ENCODE measurements around the gene TRMT11. TPM values are rescaled to one million over a fixed set of nuclear protein-coding genes. Genes with fewer than 3 reads are reported as not detected.

The TRMT11 gene
- total RNA-seq, 2 experiments from 2014 or later = 21.6 to 22.5 TPM

DNA sequence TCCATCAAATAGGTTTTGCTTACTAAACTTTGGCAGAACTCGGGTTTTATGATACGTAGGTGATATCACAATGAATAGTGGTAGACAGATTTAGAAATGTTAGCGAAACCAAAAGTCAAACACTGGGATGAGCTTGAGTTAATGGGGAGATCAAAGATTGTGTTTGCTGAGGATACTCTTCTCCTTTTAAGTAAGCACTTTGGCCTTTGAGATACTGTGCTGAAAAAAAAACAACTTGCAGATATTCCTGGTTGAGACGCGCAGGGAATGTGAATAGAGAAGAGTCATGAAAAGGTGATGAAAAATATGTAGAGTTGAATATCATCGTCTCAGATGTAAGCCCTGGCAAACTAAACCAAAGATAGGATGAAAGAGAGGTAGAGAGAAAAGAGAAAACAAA lies 48.3 kb downstream of the TRMT11 start:
- H3K27me3 Mint-ChIP-seq = no peaks in the 10 kb centered on the region
- Histone ChIP-seq H3K9me3 (ENCODE audit: control insufficient read depth in 1 of 2, insufficient read depth in 1 of 2, low read length in 2 of 2) (no peaks in the 10 kb centered on the region), H3K4me1 (ENCODE audit: insufficient read depth, low read length) (no peaks in the 10 kb centered on the region), H3K27me3 (ENCODE audit: control insufficient read depth in 1 of 2, insufficient read depth in 2 of 2, low read length in 2 of 2) (no peaks in the 10 kb centered on the region), H3K27ac (ENCODE audit: low read depth in 1 of 2, low read length in 2 of 2) (no peak overlapping the region), H3K36me3 (ENCODE audit: insufficient read depth, low read length) (peaks cover 24% of the 10 kb centered on the region), H3K4me3 (ENCODE audit: low read length) (no peak overlapping the region)
- DNase-seq (no peak), ATAC-seq (ENCODE audit: poor library complexity) (no peak)
- no peaks in the 10 kb centered on the region for H3K9me3 Mint-ChIP-seq
- intact Hi-C loops (cut with DNase I, micrococcal nuclease) = no loop called here
- H3K4me1 Mint-ChIP-seq (ENCODE audit: low read depth) = peaks cover 6% of the 10 kb centered on the region
- peaks cover 91% of the 10 kb centered on the region for H3K36me3 Mint-ChIP-seq (ENCODE audit: low read depth)
- ChIA-PET POLR2A (no interaction called here), CTCF (no interaction called here)
- TF ChIP-seq, protein P1, sequence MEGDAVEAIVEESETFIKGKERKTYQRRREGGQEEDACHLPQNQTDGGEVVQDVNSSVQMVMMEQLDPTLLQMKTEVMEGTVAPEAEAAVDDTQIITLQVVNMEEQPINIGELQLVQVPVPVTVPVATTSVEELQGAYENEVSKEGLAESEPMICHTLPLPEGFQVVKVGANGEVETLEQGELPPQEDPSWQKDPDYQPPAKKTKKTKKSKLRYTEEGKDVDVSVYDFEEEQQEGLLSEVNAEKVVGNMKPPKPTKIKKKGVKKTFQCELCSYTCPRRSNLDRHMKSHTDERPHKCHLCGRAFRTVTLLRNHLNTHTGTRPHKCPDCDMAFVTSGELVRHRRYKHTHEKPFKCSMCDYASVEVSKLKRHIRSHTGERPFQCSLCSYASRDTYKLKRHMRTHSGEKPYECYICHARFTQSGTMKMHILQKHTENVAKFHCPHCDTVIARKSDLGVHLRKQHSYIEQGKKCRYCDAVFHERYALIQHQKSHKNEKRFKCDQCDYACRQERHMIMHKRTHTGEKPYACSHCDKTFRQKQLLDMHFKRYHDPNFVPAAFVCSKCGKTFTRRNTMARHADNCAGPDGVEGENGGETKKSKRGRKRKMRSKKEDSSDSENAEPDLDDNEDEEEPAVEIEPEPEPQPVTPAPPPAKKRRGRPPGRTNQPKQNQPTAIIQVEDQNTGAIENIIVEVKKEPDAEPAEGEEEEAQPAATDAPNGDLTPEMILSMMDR (IDR thresholded peaks at IDR 0.05) = no peak
- no peak overlapping the region for H3K4me3 Mint-ChIP-seq
- no peak overlapping the region for H3K27ac Mint-ChIP-seq

GRCh38 chr6:126035764-126036163 lies 49.4 kb downstream of the TRMT11 start:
- H3K4me3 Mint-ChIP-seq = no peak overlapping the region
- intact Hi-C loops (cut with DNase I, micrococcal nuclease) = no loop called here
- POLR2A ChIA-PET = no interaction called here

GRCh38 chr6:126038234-126038633 lies 51.9 kb downstream of the TRMT11 start:
- intact Hi-C loops (cut with DNase I, micrococcal nuclease) = no loop called here
- ATAC-seq (ENCODE audit: poor library complexity) (no peak), DNase-seq (no peak)
- Histone ChIP-seq H3K4me3 (ENCODE audit: low read length) (no peak overlapping the region), H3K9me3 (ENCODE audit: control insufficient read depth in 1 of 2, insufficient read depth in 1 of 2, low read length in 2 of 2) (no peaks in the 10 kb centered on the region), H3K27ac (ENCODE audit: low read depth in 1 of 2, low read length in 2 of 2) (no peak overlapping the region), H3K4me1 (ENCODE audit: insufficient read depth, low read length) (no peaks in the 10 kb centered on the region), H3K36me3 (ENCODE audit: insufficient read depth, low read length) (peaks cover 37% of the 10 kb centered on the region), H3K27me3 (ENCODE audit: control insufficient read depth in 1 of 2, insufficient read depth in 2 of 2, low read length in 2 of 2) (no peaks in the 10 kb centered on the region)
- peaks cover 92% of the 10 kb centered on the region for H3K36me3 Mint-ChIP-seq (ENCODE audit: low read depth)
- H3K27ac Mint-ChIP-seq = no peak overlapping the region
- ChIA-PET CTCF (no interaction called here), POLR2A (no interaction called here)
- H3K4me1 Mint-ChIP-seq (ENCODE audit: low read depth) = peaks cover 6% of the 10 kb centered on the region
- H3K9me3 Mint-ChIP-seq = no peaks in the 10 kb centered on the region
- TF ChIP-seq, protein P1 (IDR thresholded peaks at IDR 0.05) = no peak
- no peak overlapping the region for H3K4me3 Mint-ChIP-seq
- no peaks in the 10 kb centered on the region for H3K27me3 Mint-ChIP-seq

More at GRCh38 chr6:126035764-126036163, 49.4 kb downstream of the TRMT11 start:
- H3K27me3 ChIP-seq (ENCODE audit: control insufficient read depth in 1 of 2, insufficient read depth in 2 of 2, low read length in 2 of 2) = no peaks in the 10 kb centered on the region
- TF ChIP-seq, protein P1 (IDR thresholded peaks at IDR 0.05) = no peak
- H3K9me3 Mint-ChIP-seq = no peaks in the 10 kb centered on the region
- H3K27ac Mint-ChIP-seq = no peak overlapping the region
- no peak for DNase-seq
- H3K4me1 Mint-ChIP-seq (ENCODE audit: low read depth) = peaks cover 6% of the 10 kb centered on the region
- CTCF ChIA-PET = no interaction called here
- no peaks in the 10 kb centered on the region for H3K4me1 ChIP-seq (ENCODE audit: insufficient read depth, low read length)
- no peak overlapping the region for H3K4me3 ChIP-seq (ENCODE audit: low read length)
- no peaks in the 10 kb centered on the region for H3K9me3 ChIP-seq (ENCODE audit: control insufficient read depth in 1 of 2, insufficient read depth in 1 of 2, low read length in 2 of 2)
- no peak for ATAC-seq (ENCODE audit: poor library complexity)
- H3K36me3 Mint-ChIP-seq (ENCODE audit: low read depth) = peaks cover 93% of the 10 kb centered on the region
- H3K27me3 Mint-ChIP-seq = no peaks in the 10 kb centered on the region
- H3K36me3 ChIP-seq (ENCODE audit: insufficient read depth, low read length) = peaks cover 31% of the 10 kb centered on the region
- H3K27ac ChIP-seq (ENCODE audit: low read depth in 1 of 2, low read length in 2 of 2) = no peak overlapping the region
